ENCODE measurements around the gene LEMD1.
"Not testable (repeated sequence)": the region's sequence is repeated elsewhere in the genome, so short reads cannot be mapped to it uniquely, and the experiment has no call there.

Gene LEMD1

GRCh38 chr1:205375835-205376545 is 45.9 kb downstream of the LEMD1 start:
- no peak for DNase-seq

GRCh38 chr1:205374210-205375078 is 47.4 kb downstream of the LEMD1 start:
- DNase-seq, result no peak

- no peak for DNase-seq
These were observed 48.1 kb downstream of the LEMD1 start for GRCh38 chr1:205373798-205374175.

GRCh38 chr1:205373022-205373797 is 48.6 kb downstream of the LEMD1 start:
- no peak for DNase-seq

- DNase-seq, result no peak
These were observed 49.8 kb downstream of the LEMD1 start for GRCh38 chr1:205371871-205372660.

- DNase-seq, result no peak
These were observed 51.1 kb downstream of the LEMD1 start for GRCh38 chr1:205370780-205371179.

- DNase-seq, result no peak
These were observed 52.1 kb downstream of the LEMD1 start for GRCh38 chr1:205369701-205370123.

- DNase-seq, result no peak
These were observed 53.4 kb downstream of the LEMD1 start for GRCh38 chr1:205368478-205368877.

GRCh38 chr1:205365945-205366463 is 55.9 kb downstream of the LEMD1 start:
- DNase-seq, result no peak

GRCh38 chr1:205365086-205365485 is 56.8 kb downstream of the LEMD1 start:
- not testable (repeated sequence) for DNase-seq

- DNase-seq, result no peak
These were observed 61.0 kb downstream of the LEMD1 start for GRCh38 chr1:205360891-205361290.

GRCh38 chr1:205359771-205360565 is 61.9 kb downstream of the LEMD1 start:
- DNase-seq, result no peak

- DNase-seq, result no peak
These were observed 63.3 kb downstream of the LEMD1 start for GRCh38 chr1:205358579-205358978.

- no peak for DNase-seq
These were observed 64.3 kb downstream of the LEMD1 start for GRCh38 chr1:205357567-205357966.

GRCh38 chr1:205356440-205357139 is 65.3 kb downstream of the LEMD1 start, which contains the start of gene KLHDC8A:
KLHDC8A (minus strand) TSS chr1:205356922; CDS start chr1:205343604, 13,318 bp downstream.
- no peak for DNase-seq

GRCh38 chr1:205355075-205355453 is 66.8 kb downstream of the LEMD1 start:
- DNase-seq, result no peak

GRCh38 chr1:205354259-205355074 is 67.4 kb downstream of the LEMD1 start:
- no peak for DNase-seq

GRCh38 chr1:205353612-205354011 is 68.2 kb downstream of the LEMD1 start:
- no peak for DNase-seq

GRCh38 chr1:205353191-205353590 is 68.7 kb downstream of the LEMD1 start:
- DNase-seq, result no peak
